SJCRH30 (cell line): Measurements from ENCODE around the gene PPP3R1. TPM values are rescaled to one million over a fixed set of nuclear protein-coding genes. Genes with fewer than 3 reads are reported as not detected.

Experiments used
- DNase-seq, 2 experiments: peaks; one replicate each; pipeline ENCODE4 v3.0.0-alpha.2; 2015 to 2020
- H3K27ac ChIP-seq: fragments of 250-450 bp; sonication (Bioruptor Pico); 2 replicates; pipeline ENCODE4 v1.5.1; 2020; ENCODE audit warnings: mild to moderate bottlenecking, moderate library complexity
- H3K27me3 ChIP-seq: fragments of 250-450 bp; sonication (Bioruptor Pico); 2 replicates; pipeline ENCODE4 v1.5.1; 2020; ENCODE audit warnings: mild to moderate bottlenecking, moderate library complexity
- H3K36me3 ChIP-seq: fragments of 250-450 bp; sonication (Bioruptor Pico); 2 replicates; pipeline ENCODE4 v1.5.1; 2020; ENCODE audit warnings: mild to moderate bottlenecking, moderate library complexity
- H3K4me1 ChIP-seq: fragments of 250-450 bp; sonication (Bioruptor Pico); 2 replicates; pipeline ENCODE4 v1.5.1; 2020; ENCODE audit warnings: mild to moderate bottlenecking, moderate library complexity
- H3K4me3 ChIP-seq: fragments of 250-450 bp; sonication (Bioruptor Pico); 2 replicates; pipeline ENCODE4 v1.5.1; 2020; ENCODE audit warnings: mild to moderate bottlenecking, moderate library complexity
- H3K9me3 ChIP-seq: fragments of 250-450 bp; sonication (Bioruptor Pico); replicated peaks from 2 replicates; pipeline ENCODE4 v1.5.1; 2020; ENCODE audit warnings: mild to moderate bottlenecking, moderate library complexity
- total RNA-seq: library from RNA; depleted of rRNA; stranded (reverse); fragments of >200 nt; shearing (Covaris generic); gene quantifications from 2 replicates; pipeline ENCODE4 v1.2.3, GENCODE V29; 2014

The PPP3R1 gene
- total RNA-seq, 1 experiment from 2014 or later, result 50.8 TPM

GRCh38 chr2:68196120-68196716, 56.1 kb downstream of the PPP3R1 start:
- Histone ChIP-seq H3K36me3 (peaks cover 3% of the 10 kb centered on the region), H3K4me3 (no peak overlapping the region), H3K9me3 (no peaks in the 10 kb centered on the region), H3K27me3 (no peaks in the 10 kb centered on the region), H3K27ac (no peak overlapping the region), H3K4me1 (no peaks in the 10 kb centered on the region)
- DNase-seq, result no peak

GRCh38 chr2:68195096-68195495, 57.2 kb downstream of the PPP3R1 start:
- no peaks in the 10 kb centered on the region for H3K27me3 ChIP-seq
- DNase-seq, result no peak
- H3K9me3 ChIP-seq, result no peaks in the 10 kb centered on the region
- H3K36me3 ChIP-seq, result no peaks in the 10 kb centered on the region; the same call in none of the 2 replicates
- no peak overlapping the region for H3K27ac ChIP-seq
- no peaks in the 10 kb centered on the region for H3K4me1 ChIP-seq
- H3K4me3 ChIP-seq, result no peak overlapping the region

- DNase-seq, result no peak
- Histone ChIP-seq H3K36me3 (no peaks in the 10 kb centered on the region; the same call in 1 of the 2 replicates), H3K4me3 (no peak overlapping the region), H3K27ac (no peak overlapping the region), H3K9me3 (no peaks in the 10 kb centered on the region), H3K27me3 (no peaks in the 10 kb centered on the region), H3K4me1 (no peaks in the 10 kb centered on the region)
These were observed 58.5 kb downstream of the PPP3R1 start for GRCh38 chr2:68193787-68194372.

- Histone ChIP-seq H3K4me3 (no peak overlapping the region), H3K27ac (no peak overlapping the region), H3K27me3 (no peaks in the 10 kb centered on the region), H3K4me1 (no peaks in the 10 kb centered on the region), H3K36me3 (no peaks in the 10 kb centered on the region; the same call in 1 of the 2 replicates), H3K9me3 (no peaks in the 10 kb centered on the region)
- no peak for DNase-seq
These were observed 59.2 kb downstream of the PPP3R1 start for GRCh38 chr2:68193144-68193543.

- H3K27me3 ChIP-seq, result no peaks in the 10 kb centered on the region
- DNase-seq, result no peak
These were observed 61.2 kb downstream of the PPP3R1 start for GRCh38 chr2:68190991-68191731.

GRCh38 chr2:68189991-68190784, 62.1 kb downstream of the PPP3R1 start:
- H3K27ac ChIP-seq, result no peak overlapping the region
- no peaks in the 10 kb centered on the region for H3K4me1 ChIP-seq
- peaks cover 13% of the 10 kb centered on the region for H3K36me3 ChIP-seq
- no peaks in the 10 kb centered on the region for H3K9me3 ChIP-seq
- DNase-seq, result no peak
- H3K4me3 ChIP-seq, result no peak overlapping the region
- no peaks in the 10 kb centered on the region for H3K27me3 ChIP-seq

More at GRCh38 chr2:68190991-68191731, 61.2 kb downstream of the PPP3R1 start:
- H3K4me1 ChIP-seq, result no peaks in the 10 kb centered on the region
- H3K4me3 ChIP-seq, result no peak overlapping the region
- H3K9me3 ChIP-seq, result no peaks in the 10 kb centered on the region
- peaks cover 6% of the 10 kb centered on the region for H3K36me3 ChIP-seq
- H3K27ac ChIP-seq, result no peak overlapping the region

GRCh38 chr2:68188831-68189230, 63.5 kb downstream of the PPP3R1 start:
- H3K4me1 ChIP-seq, result no peaks in the 10 kb centered on the region
- H3K4me3 ChIP-seq, result no peak overlapping the region
- no peak for DNase-seq

GRCh38 chr2:68187329-68187728, 65.0 kb downstream of the PPP3R1 start:
- Histone ChIP-seq H3K36me3 (peaks cover 32% of the 10 kb centered on the region), H3K4me1 (no peaks in the 10 kb centered on the region), H3K27me3 (no peaks in the 10 kb centered on the region), H3K27ac (no peak overlapping the region), H3K9me3 (no peaks in the 10 kb centered on the region), H3K4me3 (no peak overlapping the region)
- DNase-seq, result no peak

More at GRCh38 chr2:68188831-68189230, 63.5 kb downstream of the PPP3R1 start:
- Histone ChIP-seq H3K36me3 (peaks cover 23% of the 10 kb centered on the region), H3K27ac (no peak overlapping the region), H3K9me3 (no peaks in the 10 kb centered on the region), H3K27me3 (no peaks in the 10 kb centered on the region)

GRCh38 chr2:68185541-68186164, 66.7 kb downstream of the PPP3R1 start:
- H3K36me3 ChIP-seq, result peaks cover 33% of the 10 kb centered on the region
- no peaks in the 10 kb centered on the region for H3K27me3 ChIP-seq
- H3K27ac ChIP-seq, result no peak overlapping the region
- H3K4me3 ChIP-seq, result no peak overlapping the region
- peak; percentile 59 to 78 for DNase-seq
- no peaks in the 10 kb centered on the region for H3K4me1 ChIP-seq
- no peaks in the 10 kb centered on the region for H3K9me3 ChIP-seq

- Histone ChIP-seq H3K4me1 (no peaks in the 10 kb centered on the region), H3K27ac (no peak overlapping the region), H3K27me3 (no peaks in the 10 kb centered on the region), H3K4me3 (no peak overlapping the region), H3K36me3 (peaks cover 45% of the 10 kb centered on the region), H3K9me3 (no peaks in the 10 kb centered on the region)
- DNase-seq, result no peak
These were observed 69.4 kb downstream of the PPP3R1 start for GRCh38 chr2:68182902-68183301.

- Histone ChIP-seq H3K4me1 (no peaks in the 10 kb centered on the region), H3K27me3 (no peaks in the 10 kb centered on the region), H3K27ac (no peak overlapping the region), H3K4me3 (no peak overlapping the region), H3K36me3 (peaks cover 55% of the 10 kb centered on the region), H3K9me3 (no peaks in the 10 kb centered on the region)
- no peak for DNase-seq
These were observed 73.2 kb downstream of the PPP3R1 start for GRCh38 chr2:68178954-68179627.

- Histone ChIP-seq H3K27ac (no peak overlapping the region), H3K4me1 (no peaks in the 10 kb centered on the region), H3K9me3 (no peaks in the 10 kb centered on the region), H3K36me3 (peaks cover 56% of the 10 kb centered on the region), H3K4me3 (no peak overlapping the region), H3K27me3 (no peaks in the 10 kb centered on the region)
- no peak for DNase-seq
These were observed 73.9 kb downstream of the PPP3R1 start for GRCh38 chr2:68178432-68178831.

- H3K36me3 ChIP-seq, result peaks cover 55% of the 10 kb centered on the region
- H3K4me3 ChIP-seq, result no peak overlapping the region
- no peak for DNase-seq
- H3K27me3 ChIP-seq, result no peaks in the 10 kb centered on the region
- H3K27ac ChIP-seq, result no peak overlapping the region
- H3K9me3 ChIP-seq, result no peaks in the 10 kb centered on the region
- H3K4me1 ChIP-seq, result no peaks in the 10 kb centered on the region
These were observed 74.8 kb downstream of the PPP3R1 start for GRCh38 chr2:68177541-68177940.

GRCh38 chr2:68176657-68177056, 75.7 kb downstream of the PPP3R1 start:
- Histone ChIP-seq H3K36me3 (peaks cover 60% of the 10 kb centered on the region), H3K4me3 (no peak overlapping the region), H3K27me3 (no peaks in the 10 kb centered on the region), H3K4me1 (no peaks in the 10 kb centered on the region), H3K27ac (no peak overlapping the region), H3K9me3 (no peaks in the 10 kb centered on the region)
- DNase-seq, result no peak
